GM15510 (cell line): ENCODE measurements around the gene TGM2.

Source experiments
- POLR2A ChIP-seq: IDR thresholded peaks from 3 replicates; pipeline ENCODE4 v1.6.1; 2011; ENCODE audit warnings: borderline replicate concordance; ENCODE audit not compliant: insufficient read length; ENCODE audit errors: extremely low read depth

Gene TGM2

GRCh38 chr20:38165089-38165965 is at the start of gene TGM2:
Gene TGM2, minus strand, starts transcription at chr20:38165270. Its CDS starts 72 bp downstream, at chr20:38165198.
- TF ChIP-seq POLR2A, result no peak

- TF ChIP-seq POLR2A, result no peak
Measured at GRCh38 chr20:38214256-38215193, 49.5 kb upstream of the TGM2 start.

GRCh38 chr20:38213607-38213940 is 48.5 kb upstream of the TGM2 start:
- TF ChIP-seq POLR2A, result no peak

- no peak for TF ChIP-seq POLR2A
Measured at GRCh38 chr20:38212806-38213606, 47.9 kb upstream of the TGM2 start.

- no peak for TF ChIP-seq POLR2A
Measured at GRCh38 chr20:38211200-38212097, 46.4 kb upstream of the TGM2 start.

- no peak for TF ChIP-seq POLR2A
Measured at GRCh38 chr20:38210741-38211140, 45.7 kb upstream of the TGM2 start.

GRCh38 chr20:38209736-38210405 is 44.8 kb upstream of the TGM2 start:
- TF ChIP-seq POLR2A, result no peak

GRCh38 chr20:38209054-38209675 is 44.1 kb upstream of the TGM2 start:
- TF ChIP-seq POLR2A, result no peak

GRCh38 chr20:38208523-38208922 is 43.5 kb upstream of the TGM2 start:
- TF ChIP-seq POLR2A, result no peak

- no peak for TF ChIP-seq POLR2A
Measured at GRCh38 chr20:38208088-38208487, 43.0 kb upstream of the TGM2 start.

- no peak for TF ChIP-seq POLR2A
Measured at GRCh38 chr20:38207621-38208020, 42.6 kb upstream of the TGM2 start.

GRCh38 chr20:38205001-38205400 is 39.9 kb upstream of the TGM2 start:
- TF ChIP-seq POLR2A, result no peak

- no peak for TF ChIP-seq POLR2A
Measured at GRCh38 chr20:38203981-38204357, 38.9 kb upstream of the TGM2 start.

- TF ChIP-seq POLR2A, result no peak
Measured at GRCh38 chr20:38203337-38203980, 38.4 kb upstream of the TGM2 start.
